Caco-2 (cell line): ENCODE measurements around the gene STAB1. TPM values are rescaled to one million over a fixed set of nuclear protein-coding genes. Genes with fewer than 3 reads are reported as not detected.
A peak's percentile ranks its signal among the peaks of the same experiment; 100 is the strongest.

ENCODE experiments used
- BruUV-seq: library from RNA; stranded (reverse); fragments of 400-500 nt; replicated peaks from 2 replicates; lab custom pipeline; 2021; lab: Mats Ljungman, UMichigan
- CTCF ChIA-PET: fragments of 300-600 bp; sonication (Branson Sonifier 250); formaldehyde crosslinking; loops from one replicate; lab custom pipeline; 2022; ENCODE audit warnings: antibody characterized with exemption; lab: Charles Lee
- POLR2A ChIA-PET: fragments of 300-600 bp; sonication (Branson Sonifier 250); formaldehyde crosslinking; loops from one replicate; lab custom pipeline; 2022; ENCODE audit warnings: antibody characterized with exemption; lab: Charles Lee
- DNase-seq, 2 experiments: peaks; one replicate each; pipeline versions ENCODE4 v3.0.0 to v3.0.0-alpha.2; 2020 to 2022
- H3K27me3 ChIP-seq: replicated peaks from 2 replicates; pipeline ENCODE4 v1.6.0; 2011; ENCODE audit warnings: low read length; ENCODE audit not compliant: control insufficient read depth, insufficient read depth
- H3K36me3 ChIP-seq: 2 replicates; pipeline ENCODE4 v1.5.1; 2011; ENCODE audit warnings: low read length; ENCODE audit not compliant: control insufficient read depth, insufficient read depth
- H3K4me1 ChIP-seq: fragments of 250-450 bp; sonication (Bioruptor Pico); 2 replicates; pipeline ENCODE4 v1.5.1; 2020; ENCODE audit warnings: mild to moderate bottlenecking
- H3K4me3 ChIP-seq: 2 replicates; pipeline ENCODE4 v1.5.1; 2011; ENCODE audit warnings: low read depth, mild to moderate bottlenecking, control low read depth, low read length
- H3K9me3 ChIP-seq: fragments of 250-450 bp; sonication (Bioruptor Pico); 2 replicates; pipeline ENCODE4 v1.5.1; 2020; ENCODE audit warnings: mild to moderate bottlenecking, moderate library complexity
- H3K27ac Mint-ChIP-seq: one replicate; pipeline ENCODE4 v1.8.0; 2022; ENCODE audit warnings: mixed read lengths; ENCODE audit not compliant: unreplicated experiment
- H3K27me3 Mint-ChIP-seq: one replicate; pipeline ENCODE4 v1.8.0; 2022; ENCODE audit warnings: mixed read lengths; ENCODE audit not compliant: insufficient read depth, unreplicated experiment
- H3K36me3 Mint-ChIP-seq: one replicate; pipeline ENCODE4 v1.8.0; 2022; ENCODE audit warnings: mild to moderate bottlenecking, mixed read lengths; ENCODE audit not compliant: insufficient read depth, unreplicated experiment
- H3K4me1 Mint-ChIP-seq: one replicate; pipeline ENCODE4 v1.8.0; 2022; ENCODE audit warnings: low read depth, mixed read lengths; ENCODE audit not compliant: unreplicated experiment
- H3K4me3 Mint-ChIP-seq: one replicate; pipeline ENCODE4 v1.8.0; 2022; ENCODE audit warnings: mild to moderate bottlenecking, moderate library complexity, mixed read lengths; ENCODE audit not compliant: unreplicated experiment
- H3K9me3 Mint-ChIP-seq: one replicate; pipeline ENCODE4 v1.8.0; 2022; ENCODE audit warnings: mixed read lengths; ENCODE audit not compliant: unreplicated experiment
- intact Hi-C: fragments of 100-400 bp; cut with micrococcal nuclease; formaldehyde crosslinking; loops from one replicate; pipeline ENCODE4 v1.10.0; 2022; ENCODE audit not compliant: unreplicated experiment
- total RNA-seq: library from RNA; stranded (reverse); gene quantifications from 2 replicates; pipeline ENCODE4 v1.2.3, GENCODE V29; 2022
- TF ChIP-seq, protein P1 (sequence below), 2 experiments: fragments of 200-600 bp in 1 of 2; IDR thresholded peaks; 1 replicate in 1 of 2; 2 replicates in 1 of 2; pipeline versions ENCODE4 v1.5.1 to v1.8.0; 2011 to 2022; ENCODE audit warnings: antibody characterized with exemption in 1 of 2, control low read depth in 1 of 2, inconsistent platforms in 1 of 2, low read depth in 1 of 2, low read length in 1 of 2, mild to moderate bottlenecking in 1 of 2, moderate library complexity in 1 of 2; ENCODE audit not compliant: insufficient read depth in 1 of 2, severe bottlenecking in 1 of 2, unreplicated experiment in 1 of 2

The STAB1 gene
- total RNA-seq, 1 experiment from 2014 or later: 0.39 TPM

DNA sequence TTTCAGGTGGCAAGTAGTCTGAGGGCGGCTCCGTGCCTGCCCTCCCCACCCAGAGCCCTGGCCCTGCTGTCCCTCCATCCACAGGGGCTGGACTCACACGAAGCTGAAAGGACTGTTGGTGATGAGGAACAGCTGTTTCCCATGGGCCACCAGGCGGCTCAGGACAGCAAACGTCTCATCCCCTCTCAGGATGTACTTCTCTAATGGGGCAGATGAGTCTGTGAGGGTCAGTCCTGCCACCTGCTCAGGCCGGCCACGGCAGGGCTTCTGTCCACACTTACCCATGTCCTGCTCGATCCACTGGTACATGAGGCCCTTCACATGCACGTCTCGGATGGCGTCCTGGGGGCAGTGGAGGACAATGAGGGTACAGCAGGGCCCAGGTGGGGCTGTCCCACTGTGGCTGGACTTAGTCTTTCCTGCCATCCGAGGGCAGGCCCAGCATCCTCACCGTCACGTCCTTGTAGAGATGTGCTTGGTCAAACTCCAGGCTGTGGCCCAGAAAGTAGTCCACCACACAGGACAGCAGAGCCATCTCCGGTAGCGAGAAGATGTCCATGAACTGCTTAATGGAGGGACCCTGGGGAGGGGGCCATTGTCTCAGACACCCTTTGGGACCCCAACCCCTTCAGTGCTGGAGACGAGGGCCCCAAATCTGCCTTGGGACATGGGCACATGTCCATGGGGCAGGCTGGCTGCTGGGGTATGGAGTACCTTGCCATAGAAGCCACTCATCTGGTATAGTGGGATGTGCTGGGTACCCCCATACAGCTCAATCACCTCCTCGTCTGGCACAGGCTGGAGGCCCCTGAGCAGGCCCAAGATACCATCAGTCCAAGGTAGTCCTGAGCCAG, 32.8 kb downstream of the STAB1 start:
- H3K36me3 ChIP-seq: peaks cover 5% of the 10 kb centered on the region
- no peak overlapping the region for H3K4me3 ChIP-seq
- ChIA-PET CTCF (no interaction called here), POLR2A (interaction anchor here (1.5 kb wide), 1 partner anchor 8 kb away, joined by 4 read pairs; the partner anchor contains the start of gene UQCC5)
- H3K4me1 Mint-ChIP-seq: no peaks in the 10 kb centered on the region
- no peak overlapping the region for H3K4me3 Mint-ChIP-seq
- H3K27ac Mint-ChIP-seq: no peak overlapping the region
- H3K9me3 ChIP-seq: no peaks in the 10 kb centered on the region
- no peaks in the 10 kb centered on the region for H3K27me3 ChIP-seq
- H3K36me3 Mint-ChIP-seq: peaks cover 51% of the 10 kb centered on the region
- intact Hi-C loops: no loop called here
- peaks cover 16% of the 10 kb centered on the region for H3K4me1 ChIP-seq
- TSS peak; percentile 16 for BruUV-seq
- TF ChIP-seq, protein P1, sequence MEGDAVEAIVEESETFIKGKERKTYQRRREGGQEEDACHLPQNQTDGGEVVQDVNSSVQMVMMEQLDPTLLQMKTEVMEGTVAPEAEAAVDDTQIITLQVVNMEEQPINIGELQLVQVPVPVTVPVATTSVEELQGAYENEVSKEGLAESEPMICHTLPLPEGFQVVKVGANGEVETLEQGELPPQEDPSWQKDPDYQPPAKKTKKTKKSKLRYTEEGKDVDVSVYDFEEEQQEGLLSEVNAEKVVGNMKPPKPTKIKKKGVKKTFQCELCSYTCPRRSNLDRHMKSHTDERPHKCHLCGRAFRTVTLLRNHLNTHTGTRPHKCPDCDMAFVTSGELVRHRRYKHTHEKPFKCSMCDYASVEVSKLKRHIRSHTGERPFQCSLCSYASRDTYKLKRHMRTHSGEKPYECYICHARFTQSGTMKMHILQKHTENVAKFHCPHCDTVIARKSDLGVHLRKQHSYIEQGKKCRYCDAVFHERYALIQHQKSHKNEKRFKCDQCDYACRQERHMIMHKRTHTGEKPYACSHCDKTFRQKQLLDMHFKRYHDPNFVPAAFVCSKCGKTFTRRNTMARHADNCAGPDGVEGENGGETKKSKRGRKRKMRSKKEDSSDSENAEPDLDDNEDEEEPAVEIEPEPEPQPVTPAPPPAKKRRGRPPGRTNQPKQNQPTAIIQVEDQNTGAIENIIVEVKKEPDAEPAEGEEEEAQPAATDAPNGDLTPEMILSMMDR (IDR thresholded peaks at IDR 0.05; ENCODE audit: insufficient read depth in 1 of 2, low read depth in 1 of 2, low read length in 1 of 2, severe bottlenecking in 1 of 2, unreplicated experiment in 1 of 2): no peak
- DNase-seq: peak in 1 of 2 experiments; percentile 29
- no peaks in the 10 kb centered on the region for H3K27me3 Mint-ChIP-seq
- H3K9me3 Mint-ChIP-seq: no peaks in the 10 kb centered on the region

DNA sequence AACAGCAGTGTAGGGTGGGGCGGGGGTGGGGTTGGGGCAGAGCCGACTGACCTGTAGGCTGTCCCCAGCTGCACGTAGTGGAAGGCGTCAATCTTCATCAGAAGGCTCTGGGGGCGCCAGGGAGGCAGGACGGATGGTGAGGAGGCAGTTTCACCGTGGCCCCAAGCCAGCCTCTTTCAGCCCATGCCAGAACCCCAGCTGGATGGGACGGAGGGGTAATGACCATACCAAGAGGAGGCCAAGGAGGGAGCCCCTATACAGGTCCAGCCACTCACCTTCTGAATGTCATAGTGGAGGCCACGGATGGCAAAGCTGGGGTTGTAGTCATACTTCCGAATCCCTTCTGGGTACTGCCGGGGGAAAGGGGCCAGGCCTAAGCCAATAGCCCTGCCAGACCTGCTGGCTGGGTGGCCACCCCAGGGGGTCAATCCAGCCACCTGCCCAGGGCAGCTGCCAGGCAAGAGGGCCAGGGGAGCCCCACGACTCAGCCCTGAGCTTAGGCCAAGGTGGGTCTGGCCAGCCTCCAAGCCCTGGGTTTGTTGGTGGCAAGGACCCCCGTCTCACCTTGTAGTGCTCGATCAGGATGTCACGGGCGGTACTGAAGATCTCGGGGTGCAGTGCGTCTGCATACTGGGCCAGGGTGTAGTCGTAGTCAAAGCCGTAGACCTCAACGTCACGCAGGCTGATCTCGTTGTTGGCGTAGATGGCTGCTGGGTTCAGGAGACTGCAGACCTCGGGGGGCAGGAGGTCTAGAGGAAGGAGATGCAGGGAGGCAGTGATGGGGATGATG, 33.6 kb downstream of the STAB1 start:
- Mint-ChIP-seq H3K36me3 (peaks cover 48% of the 10 kb centered on the region), H3K4me3 (no peak overlapping the region), H3K9me3 (no peaks in the 10 kb centered on the region)

More for the DNA sequence above, 33.6 kb downstream of the STAB1 start:
- H3K27me3 Mint-ChIP-seq: no peaks in the 10 kb centered on the region
- H3K4me1 Mint-ChIP-seq: no peaks in the 10 kb centered on the region
- H3K27me3 ChIP-seq: no peaks in the 10 kb centered on the region
- intact Hi-C loops: no loop called here
- no peak overlapping the region for H3K27ac Mint-ChIP-seq
- peaks cover 16% of the 10 kb centered on the region for H3K4me1 ChIP-seq
- TF ChIP-seq, protein P1 (IDR thresholded peaks at IDR 0.05; ENCODE audit: insufficient read depth in 1 of 2, low read depth in 1 of 2, low read length in 1 of 2, severe bottlenecking in 1 of 2, unreplicated experiment in 1 of 2): no peak
- H3K36me3 ChIP-seq: peaks cover 5% of the 10 kb centered on the region
- no peaks in the 10 kb centered on the region for H3K9me3 ChIP-seq
- DNase-seq: no peak
- no peak overlapping the region for H3K4me3 ChIP-seq
- BruUV-seq: no TSS peak
- CTCF ChIA-PET: no interaction called here
- POLR2A ChIA-PET: no interaction called here
